Stimulated activated naive CD4-positive, alpha-beta T cell treated with Interleukin-2 at 50 U/mL for 16 hours (primary cell): ENCODE results near the gene TPR.

Experiments
- DNase-seq: peaks from one replicate; lab custom pipeline; 2025; lab: John Stamatoyannopoulos, UW

Gene TPR

DNA sequence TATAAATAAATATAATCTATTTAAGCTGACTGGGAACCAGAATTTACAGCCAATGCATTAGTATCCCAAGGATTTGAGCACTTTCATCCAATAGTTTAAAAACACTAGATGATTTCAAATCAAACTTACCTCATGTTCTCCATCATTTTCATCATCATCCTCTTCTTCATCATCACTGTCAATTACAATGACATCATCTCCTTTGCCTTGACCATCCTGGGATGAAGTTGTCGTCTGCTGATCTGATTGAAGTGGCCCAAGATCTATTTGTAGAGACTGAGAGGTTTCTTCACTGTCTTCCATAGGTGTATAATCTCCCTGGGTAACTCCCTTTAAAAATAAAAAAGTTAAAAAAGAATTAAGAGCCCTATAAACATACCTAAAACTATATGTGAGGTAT lies 47.7 kb downstream of the TPR start:
- no peak for DNase-seq

DNA sequence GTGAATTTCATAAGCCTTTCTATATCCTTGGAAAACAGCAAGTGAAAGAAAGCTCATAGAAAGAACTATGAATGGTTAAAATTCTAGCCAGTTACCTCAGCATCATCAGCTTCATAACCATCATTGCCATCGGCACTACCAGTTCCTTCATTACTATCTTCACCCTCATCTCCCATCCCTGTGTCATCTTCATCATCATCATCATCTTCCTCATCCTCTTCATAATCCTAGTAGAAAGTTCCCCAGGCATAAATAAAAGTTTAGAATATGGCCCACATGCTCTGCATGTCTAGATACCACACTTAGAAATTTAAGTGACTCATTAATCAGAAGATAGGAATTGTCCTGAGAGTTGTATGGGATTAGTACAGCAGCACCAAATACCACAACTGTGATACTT lies 49.0 kb downstream of the TPR start:
- DNase-seq: no peak

DNA sequence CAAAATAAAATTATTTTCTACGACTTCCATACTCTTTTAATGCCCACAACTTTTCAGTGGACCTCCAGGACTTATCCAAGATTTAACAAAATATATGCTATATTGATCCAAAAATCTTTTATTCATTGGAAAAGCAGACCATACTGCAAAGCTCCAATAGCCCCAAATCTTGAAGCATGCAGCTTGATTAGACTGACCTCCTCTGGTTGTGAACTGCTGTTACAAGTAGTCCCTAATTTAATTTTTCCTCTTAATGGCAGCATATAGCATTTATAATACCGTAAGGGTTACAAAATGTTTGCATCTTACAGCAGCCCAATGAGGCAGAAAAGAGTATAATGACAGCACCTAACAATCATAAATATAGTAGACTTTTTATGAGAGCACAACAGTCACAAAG lies 49.8 kb downstream of the TPR start:
- DNase-seq: no peak

DNA sequence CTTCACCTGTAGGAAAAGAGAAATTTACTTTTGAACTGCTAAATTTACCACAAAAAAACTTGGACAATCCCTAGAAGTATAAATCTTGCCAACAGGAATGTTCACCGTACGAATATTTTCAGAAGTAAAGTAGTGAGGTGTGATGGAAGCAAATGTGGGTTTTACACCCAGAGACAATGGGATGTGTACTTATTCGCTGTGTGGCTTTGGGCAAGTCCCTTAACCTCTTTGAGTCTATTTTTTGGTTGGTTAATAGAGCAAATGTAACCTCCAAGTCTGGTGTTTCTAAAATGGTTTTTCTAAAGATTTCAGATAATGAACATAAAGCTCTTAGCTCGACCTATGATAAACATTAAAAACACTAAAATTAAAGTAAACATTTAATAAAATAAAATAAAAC lies 51.2 kb downstream of the TPR start:
- DNase-seq: no peak

DNA sequence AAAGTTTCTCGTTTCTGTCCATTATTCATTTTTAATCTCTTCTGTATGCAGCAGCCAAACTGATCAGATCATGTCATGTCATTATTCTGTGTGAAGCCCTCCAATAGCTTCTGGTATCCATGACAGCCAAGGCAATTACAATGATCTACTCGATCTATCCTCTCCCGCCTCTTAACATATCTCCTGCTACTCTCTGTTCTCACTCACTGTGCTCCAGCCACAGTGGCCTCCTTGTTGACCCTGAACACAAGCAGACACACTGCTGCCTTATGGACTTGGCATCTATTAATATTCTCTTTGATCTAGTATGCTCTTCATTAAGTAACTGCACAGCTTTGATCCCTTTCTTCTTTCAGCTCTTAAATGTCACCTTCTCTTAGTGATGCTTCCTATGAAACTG lies 59.5 kb downstream of the TPR start:
- DNase-seq: no peak

DNA sequence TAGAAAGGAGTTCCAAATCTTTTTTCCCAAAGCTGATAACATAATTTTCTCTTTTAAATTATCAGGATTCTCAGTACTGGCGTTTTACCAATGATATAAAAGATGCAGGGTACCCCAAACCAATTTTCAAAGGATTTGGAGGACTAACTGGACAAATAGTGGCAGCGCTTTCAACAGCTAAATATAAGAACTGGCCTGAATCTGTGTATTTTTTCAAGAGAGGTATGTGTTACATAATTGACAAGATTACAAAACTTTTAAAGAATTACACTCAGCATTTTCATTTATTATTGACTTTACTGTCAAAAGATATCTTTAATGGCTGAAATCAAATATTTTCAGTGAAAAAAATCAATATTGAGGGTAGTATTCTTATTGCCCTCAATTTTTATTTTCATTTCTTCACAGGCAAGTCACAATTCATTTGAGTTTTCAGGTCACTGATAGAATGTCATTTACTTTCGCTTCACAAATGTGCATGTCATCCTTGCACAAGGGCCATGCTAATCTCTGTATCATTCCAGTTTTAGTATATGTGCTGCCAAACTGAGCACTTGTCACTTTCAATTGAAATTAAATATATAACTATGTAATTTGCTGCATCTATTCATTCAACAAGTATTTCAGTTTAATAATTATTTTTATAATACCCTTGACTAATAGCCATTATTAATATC lies 63.5 kb downstream of the TPR start:
- DNase-seq: no peak

DNA sequence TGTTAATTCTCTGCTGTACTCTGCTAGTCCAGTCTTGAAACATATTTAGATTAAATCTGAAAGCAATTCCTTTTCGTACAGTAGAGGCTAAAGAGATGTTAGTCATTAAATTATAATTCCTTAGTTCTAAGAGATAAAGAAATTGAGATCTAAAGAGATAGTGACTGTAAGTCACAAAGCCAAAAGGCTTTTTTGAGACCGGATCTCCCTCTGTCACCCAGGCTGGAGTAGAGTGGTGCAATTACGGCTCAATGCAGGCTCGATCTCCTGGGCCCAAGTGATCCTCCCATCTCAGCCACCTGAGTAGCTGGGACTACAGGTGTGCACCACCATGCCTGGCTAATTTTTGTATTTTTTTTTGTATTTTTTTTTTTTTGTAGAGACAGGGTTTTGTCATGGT lies 64.7 kb downstream of the TPR start:
- DNase-seq: no peak

DNA sequence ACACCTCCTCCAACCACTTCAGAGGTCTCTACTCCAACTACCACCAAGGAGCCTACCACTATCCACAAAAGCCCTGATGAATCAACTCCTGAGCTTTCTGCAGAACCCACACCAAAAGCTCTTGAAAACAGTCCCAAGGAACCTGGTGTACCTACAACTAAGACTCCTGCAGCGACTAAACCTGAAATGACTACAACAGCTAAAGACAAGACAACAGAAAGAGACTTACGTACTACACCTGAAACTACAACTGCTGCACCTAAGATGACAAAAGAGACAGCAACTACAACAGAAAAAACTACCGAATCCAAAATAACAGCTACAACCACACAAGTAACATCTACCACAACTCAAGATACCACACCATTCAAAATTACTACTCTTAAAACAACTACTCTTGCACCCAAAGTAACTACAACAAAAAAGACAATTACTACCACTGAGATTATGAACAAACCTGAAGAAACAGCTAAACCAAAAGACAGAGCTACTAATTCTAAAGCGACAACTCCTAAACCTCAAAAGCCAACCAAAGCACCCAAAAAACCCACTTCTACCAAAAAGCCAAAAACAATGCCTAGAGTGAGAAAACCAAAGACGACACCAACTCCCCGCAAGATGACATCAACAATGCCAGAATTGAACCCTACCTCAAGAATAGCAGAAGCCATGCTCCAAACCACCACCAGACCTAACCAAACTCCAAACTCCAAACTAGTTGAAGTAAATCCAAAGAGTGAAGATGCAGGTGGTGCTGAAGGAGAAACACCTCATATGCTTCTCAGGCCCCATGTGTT lies 66.6 kb downstream of the TPR start:
- no peak for DNase-seq

DNA sequence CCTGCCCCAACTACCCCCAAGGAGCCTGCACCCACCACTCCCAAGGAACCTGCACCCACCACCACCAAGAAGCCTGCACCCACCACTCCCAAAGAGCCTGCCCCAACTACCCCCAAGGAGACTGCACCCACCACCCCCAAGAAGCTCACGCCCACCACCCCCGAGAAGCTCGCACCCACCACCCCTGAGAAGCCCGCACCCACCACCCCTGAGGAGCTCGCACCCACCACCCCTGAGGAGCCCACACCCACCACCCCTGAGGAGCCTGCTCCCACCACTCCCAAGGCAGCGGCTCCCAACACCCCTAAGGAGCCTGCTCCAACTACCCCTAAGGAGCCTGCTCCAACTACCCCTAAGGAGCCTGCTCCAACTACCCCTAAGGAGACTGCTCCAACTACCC lies 67.6 kb downstream of the TPR start:
- DNase-seq: no peak

DNA sequence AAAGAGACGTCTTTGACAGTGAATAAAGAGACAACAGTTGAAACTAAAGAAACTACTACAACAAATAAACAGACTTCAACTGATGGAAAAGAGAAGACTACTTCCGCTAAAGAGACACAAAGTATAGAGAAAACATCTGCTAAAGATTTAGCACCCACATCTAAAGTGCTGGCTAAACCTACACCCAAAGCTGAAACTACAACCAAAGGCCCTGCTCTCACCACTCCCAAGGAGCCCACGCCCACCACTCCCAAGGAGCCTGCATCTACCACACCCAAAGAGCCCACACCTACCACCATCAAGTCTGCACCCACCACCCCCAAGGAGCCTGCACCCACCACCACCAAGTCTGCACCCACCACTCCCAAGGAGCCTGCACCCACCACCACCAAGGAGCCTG lies 68.5 kb downstream of the TPR start:
- no peak for DNase-seq

DNA sequence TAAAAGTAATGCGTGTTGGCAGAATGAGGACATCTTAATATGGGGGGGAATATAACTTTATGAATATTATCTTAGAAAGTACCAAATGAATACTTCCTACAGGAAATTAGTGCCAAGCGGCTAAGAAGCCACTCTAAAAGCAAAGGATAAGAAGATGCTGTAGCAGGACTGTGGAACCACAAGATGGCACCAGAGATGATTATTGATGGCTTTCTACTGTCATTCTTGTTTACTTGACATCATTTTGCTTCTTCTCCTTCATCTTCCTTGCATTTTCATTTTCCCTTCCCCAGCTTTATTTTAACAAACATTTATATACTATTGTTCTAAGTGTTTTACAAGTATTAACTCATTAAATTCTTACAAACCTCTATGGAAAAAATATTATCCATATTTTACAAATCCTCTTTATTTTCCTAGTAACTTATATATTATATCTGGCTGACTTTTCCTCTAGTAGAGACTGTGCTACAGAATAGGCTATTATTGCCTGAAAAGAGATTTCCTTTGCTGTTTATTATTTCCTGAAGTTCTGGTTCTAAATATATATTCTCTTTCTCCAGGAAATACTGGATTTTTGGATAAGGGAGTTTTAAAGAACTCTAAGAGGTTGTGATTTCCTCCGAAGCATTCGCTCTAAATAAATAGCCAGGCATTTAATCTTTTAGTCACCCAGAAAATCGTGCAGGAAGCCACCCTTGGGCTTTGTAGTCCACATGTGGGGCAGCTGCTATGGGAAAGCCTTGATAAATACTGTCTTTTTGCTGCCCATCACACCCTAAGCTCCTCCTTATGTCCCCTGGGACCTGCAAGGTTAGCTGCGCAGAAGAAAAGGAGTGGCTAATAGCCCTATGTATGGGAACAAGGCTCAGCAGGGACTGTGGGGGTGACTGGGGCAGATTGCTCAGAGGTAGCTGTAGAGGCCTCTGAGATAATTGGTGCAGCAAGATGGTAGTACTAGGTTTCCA lies 69.8 kb downstream of the TPR start:
- no peak for DNase-seq

DNA sequence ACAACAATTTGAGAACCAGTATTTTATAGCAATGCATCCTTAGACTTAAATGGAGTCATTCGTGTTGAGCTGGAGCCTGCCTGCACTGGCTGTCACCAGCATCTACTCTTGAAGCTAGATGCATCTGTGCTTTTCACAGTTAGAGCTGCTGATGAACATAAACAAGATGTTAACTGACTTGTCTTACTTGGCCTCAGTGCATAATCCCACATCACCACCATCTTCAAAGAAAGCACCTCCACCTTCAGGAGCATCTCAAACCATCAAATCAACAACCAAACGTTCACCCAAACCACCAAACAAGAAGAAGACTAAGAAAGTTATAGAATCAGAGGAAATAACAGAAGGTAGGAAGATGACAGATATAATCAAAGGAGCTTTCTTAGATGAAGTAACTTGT lies 71.1 kb downstream of the TPR start:
- DNase-seq: no peak

DNA sequence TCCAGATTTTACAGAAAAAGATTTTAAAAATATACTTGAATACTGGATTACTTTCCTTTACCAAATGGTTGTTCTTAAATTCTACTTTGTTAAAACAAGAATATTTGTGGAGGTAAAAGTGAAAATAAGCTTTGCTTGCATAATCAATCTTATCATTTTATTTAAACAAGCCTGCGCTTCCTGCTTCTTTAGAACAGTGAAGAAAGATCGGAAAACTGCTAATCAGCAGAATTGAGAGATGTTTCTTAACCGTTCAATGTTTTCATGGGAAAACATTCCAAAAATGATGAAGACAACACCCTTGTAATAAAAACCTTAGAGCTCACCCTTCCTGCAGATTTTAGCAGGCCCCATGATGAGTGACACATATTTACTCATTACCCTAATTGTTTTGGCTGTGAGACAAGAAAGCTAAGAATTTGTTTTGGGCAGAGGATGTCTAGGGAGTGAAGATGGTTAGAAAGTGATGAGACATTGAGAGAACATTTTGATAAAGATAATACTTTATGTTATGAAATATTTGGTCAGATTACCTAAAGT lies 72.6 kb downstream of the TPR start:
- DNase-seq: no peak

DNA sequence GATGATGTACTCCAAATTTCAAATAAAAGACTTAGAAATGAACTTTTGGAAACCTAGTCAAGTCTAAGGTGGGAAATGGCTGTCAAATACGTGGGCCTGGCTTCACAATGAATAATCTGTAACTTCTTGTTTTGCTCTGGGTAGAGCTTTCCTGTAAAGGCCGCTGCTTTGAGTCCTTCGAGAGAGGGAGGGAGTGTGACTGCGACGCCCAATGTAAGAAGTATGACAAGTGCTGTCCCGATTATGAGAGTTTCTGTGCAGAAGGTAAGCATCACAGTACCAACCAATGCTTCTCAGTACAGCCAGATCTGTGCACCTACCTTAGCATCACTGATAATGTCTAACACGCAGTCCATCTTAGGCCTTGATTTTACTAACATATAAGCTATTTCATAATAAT lies 73.6 kb downstream of the TPR start:
- no peak for DNase-seq

DNA sequence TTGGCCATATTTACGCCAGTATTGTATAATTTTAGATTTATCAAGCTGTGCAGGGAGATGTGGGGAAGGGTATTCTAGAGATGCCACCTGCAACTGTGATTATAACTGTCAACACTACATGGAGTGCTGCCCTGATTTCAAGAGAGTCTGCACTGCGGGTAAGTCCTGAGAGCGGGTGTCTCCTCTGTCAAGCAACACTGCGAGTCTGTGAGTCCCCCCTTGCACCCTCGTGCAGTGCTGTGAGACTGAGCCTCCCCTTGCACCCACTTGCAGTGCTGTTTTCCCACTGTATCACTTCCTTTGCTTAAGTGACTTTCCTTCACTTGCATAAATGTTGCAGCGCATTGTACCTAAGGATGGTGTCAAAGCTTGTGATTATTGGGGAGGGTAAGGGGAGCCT lies 75.0 kb downstream of the TPR start:
- DNase-seq: no peak

DNA sequence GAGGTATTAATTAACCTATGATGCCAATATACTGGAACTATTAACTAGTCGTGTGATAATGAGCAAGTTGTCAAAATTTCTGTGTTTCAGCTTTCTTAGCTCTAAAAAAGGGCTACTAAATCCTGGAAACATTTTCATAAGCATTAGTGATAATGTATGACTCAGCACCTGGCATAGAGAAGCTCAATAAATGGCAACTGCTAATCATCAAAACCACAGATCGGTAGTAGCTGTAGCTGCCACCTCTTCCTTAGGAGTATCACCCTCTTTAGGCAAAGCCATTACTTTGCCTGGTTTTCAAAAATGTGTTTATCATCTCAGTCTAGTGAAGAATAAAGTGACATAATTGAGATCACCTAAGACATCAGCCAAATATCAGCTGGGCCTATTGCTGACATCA lies 75.5 kb downstream of the TPR start:
- no peak for DNase-seq

DNA sequence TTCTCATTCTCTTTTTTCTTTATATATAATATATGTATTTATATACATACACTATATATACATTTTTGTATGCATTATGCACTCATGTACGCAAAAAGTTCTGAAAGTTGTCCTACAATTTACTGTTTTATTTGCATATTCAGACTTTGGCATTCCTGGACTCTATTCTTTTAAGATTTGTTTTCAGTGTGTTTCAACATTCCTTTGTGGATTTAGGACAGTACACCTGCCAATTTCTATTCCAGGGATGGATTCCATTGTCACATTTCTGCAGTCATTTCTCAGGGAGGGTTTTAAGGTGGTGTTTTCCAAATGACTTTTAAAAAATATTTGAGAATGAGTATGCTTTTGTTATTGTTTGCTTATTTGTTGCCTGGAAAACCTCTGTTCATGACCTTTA lies 76.2 kb downstream of the TPR start:
- DNase-seq: no peak

DNA sequence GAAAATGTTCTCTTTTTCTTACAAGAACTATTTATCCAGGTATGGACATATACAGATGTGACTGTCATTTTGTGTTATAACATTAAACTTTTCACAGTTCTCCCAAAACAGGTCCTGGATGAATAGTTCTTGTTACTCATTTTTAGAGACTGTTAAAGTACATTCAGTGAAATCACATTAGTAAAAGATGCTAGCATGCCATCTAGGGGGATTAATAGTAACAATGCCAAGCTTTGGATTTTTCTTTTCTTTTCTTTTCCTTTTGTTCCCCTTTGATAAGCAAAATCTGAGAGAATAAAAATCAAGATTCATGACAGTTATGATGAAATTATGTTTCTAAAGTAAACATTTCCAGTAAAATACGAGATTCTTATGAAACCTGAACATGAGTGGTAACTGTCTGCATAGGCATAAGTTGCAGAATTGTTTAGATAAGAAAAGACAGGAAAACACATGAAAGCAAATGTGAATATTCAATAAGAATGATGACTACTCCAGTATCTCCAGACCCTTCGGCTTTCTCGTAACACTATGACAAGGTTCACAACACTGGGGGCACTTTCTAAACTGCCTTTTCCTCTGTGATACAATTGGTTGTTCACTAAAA lies 77.5 kb downstream of the TPR start:
- no peak for DNase-seq

DNA sequence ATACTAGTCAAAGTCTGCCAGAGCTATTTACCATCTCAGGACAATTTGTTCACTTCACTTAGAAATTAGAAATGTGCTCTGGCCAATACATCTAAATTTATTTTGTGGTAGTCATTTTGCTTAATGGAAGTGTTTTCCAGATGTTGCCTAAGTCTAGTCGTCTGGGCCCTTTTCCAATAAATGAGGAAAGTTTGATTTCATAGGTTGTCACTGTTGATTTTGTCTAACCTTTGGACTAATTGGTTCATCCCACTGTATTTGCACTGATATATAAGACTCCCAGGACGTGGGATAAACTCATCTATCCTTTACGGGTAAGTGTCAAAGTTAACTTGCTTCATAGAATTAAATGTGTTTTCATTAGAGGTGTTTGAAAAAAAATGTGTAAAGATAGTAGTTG lies 79.1 kb downstream of the TPR start, which contains the start of gene PRG4:
TSS of gene PRG4 (plus strand) at position 300 of the 400 bp plus-strand sequence.
- DNase-seq: no peak

DNA sequence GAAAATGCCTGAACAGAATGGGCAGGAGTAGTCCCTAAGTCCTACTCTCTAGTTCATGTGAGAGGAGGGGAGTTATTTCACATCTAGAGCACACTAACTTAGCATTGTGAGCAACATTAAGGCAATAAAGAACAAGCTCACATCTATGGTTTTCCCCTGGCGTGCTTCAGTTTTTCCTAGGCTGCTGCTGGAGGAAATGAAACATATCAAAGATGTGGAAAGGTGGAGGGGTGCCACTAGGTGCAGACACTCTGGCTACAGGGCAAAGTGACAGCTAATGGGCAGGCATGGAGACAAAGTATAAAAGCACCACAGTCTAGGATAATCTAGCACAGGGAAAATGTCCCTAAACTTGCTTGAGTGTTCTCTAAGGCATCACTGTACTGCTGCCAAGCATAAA lies 82.2 kb downstream of the TPR start:
- DNase-seq: no peak

DNA sequence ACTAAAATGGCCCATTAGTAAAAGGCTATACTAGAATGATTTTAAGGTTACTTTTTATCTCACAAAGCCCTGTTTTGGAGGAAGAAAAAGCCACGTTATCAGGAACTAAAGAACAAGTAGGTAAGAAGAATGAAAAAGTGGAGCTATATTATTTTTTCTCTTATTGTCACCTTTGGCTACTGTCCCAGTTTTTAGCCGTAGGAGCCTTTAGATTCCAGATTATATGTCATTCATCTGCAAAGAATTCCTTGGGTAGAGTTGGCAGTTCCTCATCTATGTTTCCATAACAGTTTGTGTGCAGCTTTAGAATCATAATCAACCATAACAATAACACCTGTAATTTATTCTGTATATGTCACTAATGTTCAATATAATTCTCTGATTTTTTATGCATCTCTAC lies 83.8 kb downstream of the TPR start:
- DNase-seq: no peak

DNA sequence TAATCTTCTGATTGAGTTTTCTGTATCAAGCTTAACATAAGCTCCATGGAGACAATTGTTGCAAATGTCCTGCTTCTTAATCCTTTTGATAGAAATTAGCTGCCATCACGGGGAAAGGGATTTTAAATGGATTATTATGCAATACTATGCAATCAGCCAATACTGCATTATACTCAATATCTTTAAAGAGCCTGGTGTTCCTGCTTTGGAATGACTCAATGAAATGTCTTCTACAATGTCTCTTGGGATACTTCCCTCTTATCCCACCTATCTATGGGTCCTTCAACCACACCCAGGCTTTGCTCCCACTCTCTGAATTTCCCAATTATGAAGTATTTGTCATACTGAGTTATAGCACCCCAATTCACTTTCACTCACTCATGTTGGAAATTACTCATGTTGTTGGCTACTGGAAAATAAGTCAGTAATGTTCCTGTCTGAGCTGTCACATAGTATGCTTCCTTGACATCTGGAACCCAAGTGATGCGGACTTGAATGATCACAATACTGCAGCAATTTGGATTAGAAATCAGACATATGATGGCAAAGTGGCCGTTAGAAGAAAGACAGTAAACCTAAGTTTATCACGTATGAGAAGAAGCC lies 85.0 kb downstream of the TPR start:
- DNase-seq: no peak
